ACC112 (cell line): ENCODE results near the gene GDPGP1.

Experiments used
- H2AFZ ChIP-seq: fragments of 200-600 bp; sonication (generic); one replicate; pipeline ENCODE4 v1.6.0; 2017; ENCODE audit warnings: antibody characterized with exemption, low read length; ENCODE audit not compliant: unreplicated experiment
- H3K27ac ChIP-seq: fragments of 200-600 bp; sonication (generic); 2 replicates; pipeline ENCODE4 v1.5.1; 2014; ENCODE audit warnings: low read depth, mild to moderate bottlenecking, antibody characterized with exemption, low read length, moderate library complexity
- H3K27me3 ChIP-seq: fragments of 200-600 bp; sonication (generic); 2 replicates; pipeline ENCODE4 v1.6.1; 2014; ENCODE audit warnings: mild to moderate bottlenecking, antibody characterized with exemption, low read length, moderate library complexity, mixed read lengths; ENCODE audit not compliant: insufficient read depth
- H3K36me3 ChIP-seq: fragments of 200-600 bp; sonication (generic); 2 replicates; pipeline ENCODE4 v1.6.1; 2016; ENCODE audit warnings: mild to moderate bottlenecking, antibody characterized with exemption, low read length, moderate library complexity, mixed read lengths; ENCODE audit not compliant: insufficient read depth
- H3K4me1 ChIP-seq: fragments of 200-600 bp; sonication (generic); one replicate; pipeline ENCODE4 v1.6.1; 2016; ENCODE audit warnings: low read length, mixed read lengths; ENCODE audit not compliant: insufficient read depth, unreplicated experiment, control insufficient read depth
- H3K4me3 ChIP-seq: fragments of 200-600 bp; sonication (generic); 2 replicates; pipeline ENCODE4 v1.5.1; 2014; ENCODE audit warnings: mild to moderate bottlenecking, low read depth, low read length
- H3K79me2 ChIP-seq: fragments of 200-600 bp; sonication (generic); one replicate; pipeline ENCODE4 v1.6.0; 2016; ENCODE audit warnings: low read length; ENCODE audit not compliant: control insufficient read depth, unreplicated experiment, insufficient read depth

GDPGP1 gene

GRCh38 chr15:90191794-90192509 lies 42.1 kb upstream of the GDPGP1 start:
- Histone ChIP-seq H3K36me3 (no peaks in the 10 kb centered on the region), H3K27me3 (no peaks in the 10 kb centered on the region), H3K4me1 (peaks cover 10% of the 10 kb centered on the region), H3K27ac (no peak overlapping the region), H2AFZ (no peak overlapping the region), H3K4me3 (no peak overlapping the region), H3K79me2 (no peaks in the 10 kb centered on the region)

- Histone ChIP-seq H3K4me1 (peaks cover 12% of the 10 kb centered on the region), H3K79me2 (no peaks in the 10 kb centered on the region), H3K36me3 (no peaks in the 10 kb centered on the region), H3K27ac (no peak overlapping the region), H3K4me3 (no peak overlapping the region), H3K27me3 (no peaks in the 10 kb centered on the region), H2AFZ (no peak overlapping the region)
These were observed 40.8 kb upstream of the GDPGP1 start for GRCh38 chr15:90192961-90193786.

GRCh38 chr15:90194655-90195054 lies 39.4 kb upstream of the GDPGP1 start:
- Histone ChIP-seq H3K79me2 (no peaks in the 10 kb centered on the region), H2AFZ (no peak overlapping the region), H3K36me3 (no peaks in the 10 kb centered on the region), H3K27ac (no peak overlapping the region), H3K27me3 (no peaks in the 10 kb centered on the region), H3K4me3 (no peak overlapping the region), H3K4me1 (peaks cover 16% of the 10 kb centered on the region)

GRCh38 chr15:90200534-90201129 lies 33.4 kb upstream of the GDPGP1 start:
- Histone ChIP-seq H3K4me1 (peaks cover 36% of the 10 kb centered on the region), H3K79me2 (peaks cover 21% of the 10 kb centered on the region), H3K27ac (no peak overlapping the region), H3K27me3 (no peaks in the 10 kb centered on the region), H3K36me3 (no peaks in the 10 kb centered on the region), H2AFZ (peak overlapping the region; percentile 58), H3K4me3 (peak overlapping the region; percentile 88)

- Histone ChIP-seq H3K27ac (no peak within 1 kb of the TSS), H3K36me3 (no peaks in the 10 kb centered on the region), H3K4me3 (peak within 1 kb of the TSS; percentile 88), H3K27me3 (no peaks in the 10 kb centered on the region), H2AFZ (peak within 1 kb of the TSS; percentile 58), H3K4me1 (peaks cover 36% of the 10 kb centered on the region), H3K79me2 (peaks cover 21% of the 10 kb centered on the region)
These were observed 32.7 kb upstream of the GDPGP1 start, which contains the start of gene SEMA4B for GRCh38 chr15:90201130-90201943. Gene SEMA4B, plus strand, starts transcription at chr15:90201330. Its CDS starts 249 bp downstream, at chr15:90201579.

- Histone ChIP-seq H3K4me3 (peak overlapping the region; percentile 88), H3K36me3 (no peaks in the 10 kb centered on the region), H3K27me3 (no peaks in the 10 kb centered on the region), H2AFZ (no peak overlapping the region), H3K79me2 (peaks cover 21% of the 10 kb centered on the region), H3K27ac (no peak overlapping the region), H3K4me1 (peaks cover 36% of the 10 kb centered on the region)
These were observed 32.0 kb upstream of the GDPGP1 start for GRCh38 chr15:90201944-90202375.

GRCh38 chr15:90202929-90203328 lies 31.1 kb upstream of the GDPGP1 start:
- no peaks in the 10 kb centered on the region for H3K27me3 ChIP-seq
- peaks cover 36% of the 10 kb centered on the region for H3K4me1 ChIP-seq
- H3K4me3 ChIP-seq, result peak overlapping the region; percentile 88
- peaks cover 21% of the 10 kb centered on the region for H3K79me2 ChIP-seq
- H3K27ac ChIP-seq, result no peak overlapping the region
- H2AFZ ChIP-seq, result no peak overlapping the region
- no peaks in the 10 kb centered on the region for H3K36me3 ChIP-seq

GRCh38 chr15:90203473-90203872 lies 30.5 kb upstream of the GDPGP1 start:
- Histone ChIP-seq H3K4me1 (peaks cover 30% of the 10 kb centered on the region), H3K27me3 (no peaks in the 10 kb centered on the region), H3K4me3 (no peak overlapping the region), H3K27ac (no peak overlapping the region), H3K36me3 (no peaks in the 10 kb centered on the region), H3K79me2 (peaks cover 21% of the 10 kb centered on the region), H2AFZ (no peak overlapping the region)

- Histone ChIP-seq H2AFZ (no peak overlapping the region), H3K36me3 (no peaks in the 10 kb centered on the region), H3K27ac (no peak overlapping the region), H3K4me1 (peaks cover 29% of the 10 kb centered on the region), H3K4me3 (no peak overlapping the region), H3K79me2 (peaks cover 21% of the 10 kb centered on the region), H3K27me3 (no peaks in the 10 kb centered on the region)
These were observed 30.1 kb upstream of the GDPGP1 start for GRCh38 chr15:90203922-90204321.
